Prostate gland (tissue), 2 donors: ENCODE results near the gene PPP1R12C.

Experiments used
- CTCF ChIP-seq, 4 experiments: fragments of 200-600 bp in 2 of 4; fragments of 450-650 bp in 2 of 4; sonication (generic) in 2 of 4; IDR thresholded peaks; 1 replicate in 3 of 4; 2 replicates in 1 of 4; pipeline ENCODE4 v1.5.1; 2016 to 2019; ENCODE audit warnings: antibody characterized with exemption in 4 of 4, mild to moderate bottlenecking in 2 of 4, moderate library complexity in 2 of 4
- POLR2A ChIP-seq: fragments of 450-650 bp; IDR thresholded peaks from one replicate; pipeline ENCODE4 v1.6.1; 2016; ENCODE audit warnings: antibody characterized with exemption, mild to moderate bottlenecking

DNA sequence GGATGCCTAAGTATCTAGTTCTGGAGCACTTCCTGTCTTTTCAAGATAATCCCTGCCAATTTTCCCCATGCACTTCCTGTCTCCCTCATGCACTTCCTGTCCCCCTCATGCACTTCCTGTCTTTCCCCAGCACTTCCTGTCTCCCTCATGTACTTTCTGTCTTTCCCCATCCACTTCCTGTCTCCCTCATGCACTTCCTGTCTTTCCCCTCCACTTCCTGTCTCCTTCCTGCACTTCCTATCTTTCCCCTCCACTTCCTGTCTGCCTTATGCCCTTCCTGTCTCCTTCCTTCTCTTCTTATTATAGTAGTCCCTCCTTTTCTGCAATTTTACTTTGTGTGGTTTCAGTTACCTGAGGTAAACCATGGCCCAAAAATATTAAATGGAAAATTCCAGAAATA lies 34.6 kb upstream of the PPP1R12C start:
- TF ChIP-seq CTCF (IDR thresholded peaks at IDR 0.05), result no peak
- TF ChIP-seq POLR2A, result no peak
